Bronchial smooth muscle cell (primary cell): ENCODE data around the gene LAPTM4A. TPM values are rescaled to one million over a fixed set of nuclear protein-coding genes. Genes with fewer than 3 reads are reported as not detected.

Source experiments
- total RNA-seq: library from RNA; depleted of rRNA; stranded (reverse); fragments of >200 nt; gene quantifications from 2 replicates; pipeline ENCODE4 v1.2.1, GENCODE V29; 2014

Gene LAPTM4A
- total RNA-seq = 208 and 219 TPM in 2 replicates

DNA sequence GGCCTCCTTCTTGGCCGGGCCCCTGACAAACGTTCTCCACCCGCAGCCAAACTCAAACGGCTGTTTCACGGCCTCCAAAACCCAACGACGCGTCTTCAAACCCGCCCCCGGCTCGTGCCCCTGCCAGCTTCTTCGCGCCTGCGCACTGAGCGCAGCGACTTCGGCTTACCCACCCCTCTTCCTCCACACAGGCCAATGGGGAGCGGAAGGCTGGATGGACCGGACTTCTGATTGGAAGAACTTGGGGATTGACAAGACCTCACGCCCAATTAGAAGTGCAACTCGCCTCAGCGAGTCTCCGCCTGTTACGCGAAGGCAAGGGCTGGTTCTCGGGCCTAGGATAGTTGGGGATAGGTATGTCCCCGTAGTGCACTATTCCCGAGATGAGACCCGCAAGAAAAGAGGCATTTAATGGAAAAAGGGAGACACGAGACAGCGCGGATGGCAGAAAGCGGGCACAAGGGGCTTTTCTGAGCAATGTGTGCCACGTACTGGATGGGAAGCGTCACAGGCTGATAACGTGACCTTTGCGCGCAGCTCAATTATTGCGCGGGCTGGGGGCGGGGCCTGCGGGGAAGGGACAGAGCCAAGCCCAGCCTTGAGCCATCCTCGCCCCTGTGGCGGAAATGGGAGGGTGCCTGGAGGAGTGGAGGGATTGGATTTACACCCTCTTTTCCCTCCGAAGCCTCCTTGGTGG is at the start of gene LAPTM4A:
LAPTM4A (minus strand) TSS at position 97 of the 697 bp plus-strand sequence. CDS start 108 bp downstream, outside the sequence.

DNA sequence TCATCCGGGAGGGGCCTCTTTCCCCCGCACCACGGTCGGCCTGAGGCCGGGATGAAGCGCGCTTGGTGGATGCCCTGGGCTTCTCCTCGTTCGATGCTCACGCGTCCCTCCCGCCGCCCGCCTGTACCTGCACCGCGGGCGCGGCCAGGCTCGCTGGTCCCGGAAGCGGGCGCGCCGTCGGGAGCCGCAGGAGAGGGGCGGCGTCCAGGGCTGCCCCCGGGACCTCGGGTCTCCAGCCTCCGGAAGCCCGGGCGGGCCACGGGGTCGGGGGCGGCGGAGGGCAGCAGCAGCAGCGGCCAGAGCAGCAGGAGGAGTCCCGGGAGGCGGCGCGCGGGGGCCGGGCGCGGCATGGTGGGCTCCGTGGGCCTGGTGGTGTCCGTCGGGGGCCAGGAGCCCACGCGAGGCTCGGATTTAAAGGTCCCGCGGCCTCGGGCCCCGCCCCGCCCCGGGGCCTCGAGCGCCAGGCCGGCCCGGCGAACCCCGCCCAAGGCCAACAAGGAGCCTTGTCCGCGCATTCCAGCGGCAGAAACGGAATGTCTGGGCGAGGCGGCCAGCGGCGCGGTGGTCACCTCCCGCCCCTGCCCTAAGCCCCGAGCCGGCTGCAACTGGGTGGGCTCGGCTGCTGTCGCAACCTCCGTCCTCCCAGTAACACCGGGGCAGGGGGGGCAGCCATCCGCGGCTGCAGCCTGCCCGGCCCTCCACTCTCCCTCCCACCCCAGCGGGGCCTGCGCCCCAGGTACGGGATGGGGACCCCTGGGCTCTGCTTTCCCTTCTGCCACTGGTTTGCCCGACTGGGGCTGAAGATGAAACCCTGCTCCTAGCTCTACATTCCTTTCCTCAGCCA is 38.9 kb downstream of the LAPTM4A start, which contains the start of gene MATN3:
MATN3 (minus strand) TSS at position 387 of the 844 bp plus-strand sequence; CDS start at position 350, 37 bp downstream.

DNA sequence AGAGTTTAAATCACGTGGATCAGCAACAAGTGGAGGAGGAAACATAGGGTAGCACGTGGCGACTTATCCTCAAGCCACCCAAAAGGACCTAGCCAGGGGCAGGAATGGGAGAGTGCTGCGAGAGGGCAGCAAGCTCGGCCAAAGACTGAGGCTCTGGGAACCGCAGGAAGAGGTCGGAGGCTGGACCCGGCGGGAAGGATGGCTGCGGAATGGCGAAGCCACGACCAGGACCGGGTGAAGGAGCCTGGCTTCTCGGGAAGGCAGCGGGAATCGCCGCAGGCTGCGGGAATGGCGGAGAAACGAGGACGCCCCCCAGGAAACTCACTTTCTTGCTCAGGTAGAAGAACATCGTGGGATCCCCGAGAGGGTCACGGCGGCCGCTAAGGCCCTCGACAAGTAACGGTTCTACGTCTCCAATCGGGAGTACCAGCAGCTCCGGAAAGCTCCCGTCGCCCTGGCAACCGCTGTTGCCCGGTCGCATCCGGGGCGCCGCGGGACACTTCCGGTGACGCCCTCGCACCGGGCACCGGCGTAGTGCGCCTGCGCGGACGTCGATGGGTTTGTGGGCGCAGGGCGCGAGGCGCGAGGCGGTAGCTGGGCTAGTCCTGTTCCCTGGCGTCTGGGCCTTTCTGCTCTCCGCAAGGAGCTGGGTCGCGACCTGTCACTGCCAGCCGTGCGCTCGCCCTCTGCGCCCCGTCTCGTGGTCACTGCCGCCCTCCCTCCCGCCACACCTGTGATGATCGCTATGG is 61.6 kb downstream of the LAPTM4A start, which contains the start of gene WDR35:
WDR35 (minus strand) TSS at position 439 of the 749 bp plus-strand sequence; CDS start at position 349, 90 bp downstream.

Other genes starting within 250 kb of the LAPTM4A start
- 5.9 and 8.5 TPM in 2 replicates for gene TTC32, start 149.6 kb downstream of the LAPTM4A start, total RNA-seq
- gene WDR35, start 61.5 kb downstream of the LAPTM4A start, total RNA-seq = 10.4 and 13.9 TPM in 2 replicates
- 0.77 and 1.6 TPM in 2 replicates for gene MATN3, start 39.0 kb downstream of the LAPTM4A start, total RNA-seq
- 8.0 and 34.2 TPM in 2 replicates for gene SDC1, start 173.5 kb upstream of the LAPTM4A start, total RNA-seq